ENCODE results near the gene TMEM132D.
"Not testable (repeated sequence)": the region's sequence is repeated elsewhere in the genome, so short reads cannot be mapped to it uniquely, and the experiment has no call there.

The TMEM132D gene

DNA sequence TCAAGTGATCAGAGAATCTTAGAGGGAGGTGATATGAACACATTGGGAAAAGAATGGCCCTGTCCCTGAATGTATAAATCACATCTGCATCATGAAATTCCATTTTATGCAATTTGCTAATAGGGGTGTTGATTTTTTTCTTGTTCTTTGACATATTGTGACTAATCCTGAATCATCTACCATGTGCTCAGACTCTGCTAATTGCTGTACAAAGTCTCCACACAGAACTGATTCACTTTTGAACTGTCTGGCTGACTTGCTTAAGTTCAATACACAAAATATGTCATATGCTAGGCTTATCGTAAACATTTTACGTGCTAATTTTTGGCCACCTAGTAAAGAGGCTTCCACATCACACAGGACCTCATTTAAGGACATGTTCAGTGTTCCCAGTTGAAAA is 2.6 kb downstream of the TMEM132D start:
- no peak overlapping the region for H3K4me3 ChIP-seq (replicated peaks in 1 of 2; ENCODE audit: low read depth in 2 of 2, low read length in 2 of 2)
- TF ChIP-seq, protein P1, sequence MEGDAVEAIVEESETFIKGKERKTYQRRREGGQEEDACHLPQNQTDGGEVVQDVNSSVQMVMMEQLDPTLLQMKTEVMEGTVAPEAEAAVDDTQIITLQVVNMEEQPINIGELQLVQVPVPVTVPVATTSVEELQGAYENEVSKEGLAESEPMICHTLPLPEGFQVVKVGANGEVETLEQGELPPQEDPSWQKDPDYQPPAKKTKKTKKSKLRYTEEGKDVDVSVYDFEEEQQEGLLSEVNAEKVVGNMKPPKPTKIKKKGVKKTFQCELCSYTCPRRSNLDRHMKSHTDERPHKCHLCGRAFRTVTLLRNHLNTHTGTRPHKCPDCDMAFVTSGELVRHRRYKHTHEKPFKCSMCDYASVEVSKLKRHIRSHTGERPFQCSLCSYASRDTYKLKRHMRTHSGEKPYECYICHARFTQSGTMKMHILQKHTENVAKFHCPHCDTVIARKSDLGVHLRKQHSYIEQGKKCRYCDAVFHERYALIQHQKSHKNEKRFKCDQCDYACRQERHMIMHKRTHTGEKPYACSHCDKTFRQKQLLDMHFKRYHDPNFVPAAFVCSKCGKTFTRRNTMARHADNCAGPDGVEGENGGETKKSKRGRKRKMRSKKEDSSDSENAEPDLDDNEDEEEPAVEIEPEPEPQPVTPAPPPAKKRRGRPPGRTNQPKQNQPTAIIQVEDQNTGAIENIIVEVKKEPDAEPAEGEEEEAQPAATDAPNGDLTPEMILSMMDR (IDR thresholded peaks at IDR 0.05; ENCODE audit: low read depth, low read length), result no peak
- DNase-seq (ENCODE audit: low read depth in 2 of 2), result no peak

- H3K4me3 ChIP-seq (replicated peaks in 1 of 2; ENCODE audit: low read depth in 2 of 2, low read length in 2 of 2), result no peak overlapping the region
- no peak for DNase-seq (ENCODE audit: low read depth in 2 of 2)
- TF ChIP-seq, protein P1 (IDR thresholded peaks at IDR 0.05; ENCODE audit: low read depth, low read length), result no peak
Measured at GRCh38 chr12:129900306-129900705, 3.5 kb downstream of the TMEM132D start.

DNA sequence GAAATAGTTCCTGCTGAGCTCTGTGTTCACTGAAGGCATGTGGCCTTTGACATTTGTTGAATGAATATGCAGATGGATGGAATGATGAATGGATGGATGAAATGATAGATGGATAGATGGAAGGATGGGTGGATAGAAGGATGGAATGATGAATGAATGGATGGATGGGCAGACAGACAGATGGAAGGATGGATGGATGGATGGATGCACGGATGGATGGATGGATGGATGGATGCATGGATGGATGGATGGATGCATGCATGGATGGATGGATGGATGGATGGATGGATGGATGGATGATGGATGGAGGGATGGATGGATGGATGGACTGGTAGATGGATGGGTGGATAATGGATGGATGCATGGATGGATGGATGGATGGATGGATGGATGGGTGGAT is 4.8 kb downstream of the TMEM132D start:
- H3K4me3 ChIP-seq (replicated peaks in 1 of 2; ENCODE audit: low read depth in 2 of 2, low read length in 2 of 2); DNase-seq (ENCODE audit: low read depth in 2 of 2): not testable (repeated sequence)

DNA sequence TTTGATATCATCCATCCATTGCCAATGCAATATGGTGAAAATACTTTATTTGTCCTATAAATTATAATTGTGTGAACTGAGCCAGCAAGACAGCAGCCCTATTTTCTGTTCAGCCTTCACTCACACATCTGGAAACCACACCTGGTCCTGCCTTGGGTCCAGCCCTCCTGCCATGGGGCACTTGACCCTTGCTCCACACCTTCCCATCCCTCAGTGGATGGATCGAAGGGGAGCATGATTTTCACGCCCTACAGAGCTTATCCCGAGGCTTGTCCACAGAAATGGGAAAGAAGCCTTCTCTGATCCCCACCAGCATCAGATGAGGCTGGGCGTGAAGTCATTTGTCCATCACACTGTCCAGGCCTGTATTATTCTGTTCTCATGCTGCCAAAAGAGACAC is 10.1 kb downstream of the TMEM132D start:
- TF ChIP-seq, protein P1 (IDR thresholded peaks at IDR 0.05; ENCODE audit: low read depth, low read length), result no peak
- no peak overlapping the region for H3K4me3 ChIP-seq (replicated peaks in 1 of 2; ENCODE audit: low read depth in 2 of 2, low read length in 2 of 2)
- no peak for DNase-seq (ENCODE audit: low read depth in 2 of 2)

GRCh38 chr12:129887101-129887500 is 16.7 kb downstream of the TMEM132D start:
- DNase-seq (ENCODE audit: low read depth in 2 of 2), result no peak
- H3K4me3 ChIP-seq (replicated peaks in 1 of 2; ENCODE audit: low read depth in 2 of 2, low read length in 2 of 2), result no peak overlapping the region
- TF ChIP-seq, protein P1 (IDR thresholded peaks at IDR 0.05; ENCODE audit: low read depth, low read length), result no peak

DNA sequence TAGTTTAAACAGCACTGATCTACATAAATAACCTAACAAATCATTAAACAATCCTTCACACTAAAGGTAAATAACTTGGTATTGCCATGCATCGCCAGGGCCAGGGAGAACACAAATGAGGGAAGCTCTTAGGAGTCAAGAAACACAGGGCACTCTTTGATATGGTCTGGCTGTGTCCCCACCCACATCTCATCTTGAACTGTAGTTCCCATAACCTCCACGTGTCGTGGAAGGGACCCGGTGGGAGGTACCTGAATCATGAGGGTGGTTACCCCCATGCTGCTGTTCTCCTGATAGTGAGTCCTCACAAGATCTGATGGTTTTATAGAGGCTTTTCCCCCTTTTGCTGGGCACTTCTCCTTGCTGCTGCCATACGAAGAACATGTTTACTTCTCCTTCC is 17.3 kb downstream of the TMEM132D start:
- DNase-seq (ENCODE audit: low read depth in 2 of 2), result no peak
- TF ChIP-seq, protein P1 (IDR thresholded peaks at IDR 0.05; ENCODE audit: low read depth, low read length), result no peak
- no peak overlapping the region for H3K4me3 ChIP-seq (replicated peaks in 1 of 2; ENCODE audit: low read depth in 2 of 2, low read length in 2 of 2)

DNA sequence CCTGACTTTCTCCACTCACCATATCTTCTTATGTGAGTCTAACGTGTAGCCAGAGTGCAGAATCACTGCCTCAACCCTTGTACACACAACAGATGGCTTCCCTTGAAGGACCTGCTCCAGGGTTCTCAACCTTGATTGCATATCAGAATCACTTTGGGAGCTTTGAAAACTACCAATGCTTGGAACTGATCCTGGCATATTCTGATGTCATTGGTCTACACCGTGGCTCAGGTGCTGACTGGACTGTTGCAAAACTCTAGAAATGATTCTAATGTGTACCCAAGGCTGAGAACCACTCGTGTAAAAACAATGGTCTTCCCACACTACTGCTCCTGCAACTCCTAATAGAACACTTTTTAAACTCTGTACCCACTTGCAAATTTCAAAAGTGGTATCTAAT is 18.5 kb downstream of the TMEM132D start:
- TF ChIP-seq, protein P1 (IDR thresholded peaks at IDR 0.05; ENCODE audit: low read depth, low read length), result no peak
- H3K4me3 ChIP-seq (replicated peaks in 1 of 2; ENCODE audit: low read depth in 2 of 2, low read length in 2 of 2), result no peak overlapping the region
- DNase-seq (ENCODE audit: low read depth in 2 of 2), result no peak
